Left lobe of liver (tissue), 2 donors: ENCODE data around the gene PYCR2. TPM values are rescaled to one million over a fixed set of nuclear protein-coding genes. Genes with fewer than 3 reads are reported as not detected.
A peak's percentile ranks its signal among the peaks of the same experiment; 100 is the strongest.
"Not testable (repeated sequence)": the region's sequence is repeated elsewhere in the genome, so short reads cannot be mapped to it uniquely, and the experiment has no call there.

Experiments used
- ATAC-seq: fragments of 200-7000 bp; cut with Tn5 transposase; one replicate; pipeline ENCODE4 v1.9.1; 2020; ENCODE audit warnings: mild to moderate bottlenecking, moderate library complexity
- DNase-seq: peaks from one replicate; pipeline ENCODE4 v3.0.0-alpha.2; 2020; ENCODE audit warnings: low spot score
- total RNA-seq: library from RNA; stranded (reverse); gene quantifications from one replicate; pipeline ENCODE4 v1.2.1, GENCODE V29; 2021
- donor health status: DM: no; HTN: no; CAD: no; lungs with moderate emphysema.
- donor health status: DM: no; HTN: yes; CAD: no.

PYCR2 gene
- total RNA-seq, 1 donor from 2014 or later = 26.9 TPM

DNA sequence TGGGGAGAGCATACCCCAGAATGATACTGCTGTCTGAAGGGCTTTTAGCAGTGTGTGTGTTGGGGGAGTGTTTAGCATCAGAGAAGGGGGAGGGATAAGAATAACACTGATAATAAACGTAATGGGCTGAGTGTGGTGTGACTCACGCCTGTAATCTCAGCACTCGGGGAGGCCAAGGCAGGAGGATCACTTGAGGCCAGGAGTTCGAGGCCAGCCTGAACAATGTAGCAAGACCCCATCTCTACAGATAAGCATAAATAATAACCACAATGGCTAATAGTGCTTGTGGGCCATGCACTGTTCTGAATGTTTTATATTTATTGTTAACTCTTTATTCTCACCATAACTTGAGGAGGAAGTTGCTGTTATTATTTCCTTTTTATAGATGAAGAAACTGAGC, 19.5 kb upstream of the PYCR2 start:
- no peak for DNase-seq
- no peak for ATAC-seq

DNA sequence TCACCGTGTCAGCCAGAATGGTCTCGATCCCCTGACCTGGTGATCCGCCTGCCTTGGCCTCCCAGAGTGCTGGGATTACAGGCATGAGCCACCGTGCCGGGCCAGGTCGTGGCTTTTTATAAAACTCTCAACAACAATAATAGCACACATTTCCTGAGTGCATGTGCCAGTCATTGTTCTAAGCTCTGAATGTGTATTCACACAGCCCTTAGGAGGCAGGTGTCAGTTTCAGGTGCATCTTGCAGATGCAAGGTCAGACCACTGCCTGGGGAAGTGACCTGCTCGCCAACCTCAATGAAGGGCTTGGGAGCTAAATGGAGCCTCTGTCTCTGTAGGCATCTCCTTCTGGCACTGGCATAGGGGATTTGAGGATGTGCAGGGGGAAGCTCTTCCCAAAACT, 18.5 kb upstream of the PYCR2 start:
- ATAC-seq = no peak
- DNase-seq = no peak

DNA sequence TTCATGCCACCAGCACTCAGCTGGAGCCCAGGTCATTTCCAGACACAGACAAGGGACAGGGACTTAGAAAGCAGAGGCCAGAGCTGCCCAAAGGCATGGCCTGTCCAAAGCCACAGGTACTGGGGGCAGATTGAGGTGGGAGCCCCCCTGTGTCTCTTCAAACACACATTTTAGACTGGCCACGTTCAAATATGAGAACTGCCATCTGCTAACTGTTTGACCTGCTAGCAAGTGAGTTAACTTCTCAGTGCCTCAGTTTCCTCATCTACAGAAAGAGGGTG, 17.8 kb upstream of the PYCR2 start:
- DNase-seq = no peak
- no peak for ATAC-seq

DNA sequence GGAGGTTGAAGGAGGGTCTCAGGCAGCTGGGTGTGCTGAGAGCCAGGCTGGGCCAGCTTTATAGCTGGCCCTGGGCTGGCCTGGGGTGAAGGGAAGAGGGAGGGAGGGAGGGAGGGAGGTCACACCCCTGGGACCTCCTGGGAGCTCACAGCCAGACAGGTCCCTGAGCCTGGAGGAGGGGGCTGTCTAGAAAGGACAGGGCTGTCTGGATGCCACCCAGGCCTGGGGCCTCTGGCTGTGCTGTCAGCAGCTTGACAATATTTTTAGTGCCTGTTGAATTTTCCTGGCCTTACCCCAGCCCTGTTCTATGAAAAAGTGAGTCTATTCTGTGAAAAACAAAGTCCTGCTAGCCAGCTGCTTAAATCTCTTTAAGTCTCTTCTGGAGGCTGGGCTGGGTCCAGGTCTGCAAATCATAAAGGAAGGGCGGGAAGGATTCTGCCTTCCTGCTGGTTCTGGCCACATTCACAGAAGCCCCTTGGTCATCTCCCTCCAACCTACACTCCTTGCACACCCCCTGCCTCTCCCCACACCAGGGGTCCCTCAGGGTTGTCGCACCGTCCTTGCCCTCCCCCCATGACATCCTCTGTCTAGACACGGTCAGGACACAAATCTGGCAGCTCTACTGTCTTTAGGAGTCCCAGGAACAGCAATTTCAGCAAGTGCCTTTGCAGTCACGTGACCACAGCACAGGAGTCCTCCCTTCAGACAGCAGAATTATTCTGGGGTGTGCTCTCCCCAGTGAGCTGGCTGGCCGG, 17.3 kb upstream of the PYCR2 start, which contains the start of gene LEFTY2:
TSS of gene LEFTY2 (minus strand) at position 34 of the 755 bp plus-strand sequence. CDS start 80 bp downstream, outside the sequence.
- DNase-seq (no peak), ATAC-seq (no peak)

DNA sequence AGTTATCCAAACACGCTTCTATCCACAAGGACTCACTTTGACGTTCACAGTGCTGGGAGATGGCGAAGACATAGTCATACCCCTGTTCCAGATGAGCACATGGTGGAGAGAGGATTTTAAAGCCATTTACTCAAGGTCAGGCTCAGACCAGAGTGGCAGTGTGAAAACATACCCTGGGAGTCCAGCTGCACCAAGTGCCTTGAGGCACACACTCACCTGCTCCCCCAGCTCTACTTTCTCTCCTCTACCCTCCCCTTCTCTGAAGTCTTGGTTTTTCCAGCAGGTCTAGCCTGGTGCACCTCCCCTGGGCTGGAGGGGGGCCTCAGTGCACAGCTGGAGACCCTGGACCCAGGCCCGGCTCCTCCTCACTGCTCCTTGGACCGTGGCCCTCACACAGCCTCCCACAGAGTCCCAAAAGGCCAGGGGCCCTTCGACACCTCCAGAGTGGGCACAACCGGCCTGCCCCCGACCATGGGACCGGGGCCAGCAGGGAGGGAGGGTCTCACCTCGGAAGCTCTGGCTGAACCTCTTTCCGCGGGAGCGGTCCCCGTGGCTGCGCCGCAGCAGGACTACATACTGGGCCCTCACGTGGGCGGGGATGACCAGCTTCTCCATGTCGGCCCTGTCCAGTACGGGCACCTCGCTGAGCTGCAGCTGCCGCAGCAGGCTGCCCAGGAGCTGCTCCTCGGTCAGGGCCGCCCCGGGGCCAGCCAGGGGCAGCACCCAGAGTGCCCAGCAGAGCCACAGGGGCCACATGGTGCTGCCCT, 16.5 kb upstream of the PYCR2 start:
- DNase-seq = no peak
- no peak for ATAC-seq

DNA sequence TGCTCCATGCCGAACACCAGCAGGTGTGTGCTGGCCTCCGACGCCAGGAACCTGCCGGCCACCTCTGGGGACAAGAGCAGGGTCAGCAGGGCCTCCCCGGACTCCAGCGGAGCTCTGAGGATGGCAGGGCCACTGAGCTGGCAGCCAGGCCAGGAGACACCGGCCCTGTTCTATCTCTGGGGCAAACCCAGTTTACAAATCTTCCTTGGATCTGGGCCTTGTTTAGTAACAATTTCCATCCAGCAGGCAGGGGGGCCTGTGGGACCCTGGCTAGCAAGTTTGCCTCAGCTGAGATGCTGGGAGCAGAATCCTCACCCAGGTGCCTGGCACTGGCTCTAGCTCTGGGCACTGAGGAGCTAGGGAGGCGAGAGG, 15.9 kb upstream of the PYCR2 start:
- ATAC-seq, DNase-seq: not testable (repeated sequence)

DNA sequence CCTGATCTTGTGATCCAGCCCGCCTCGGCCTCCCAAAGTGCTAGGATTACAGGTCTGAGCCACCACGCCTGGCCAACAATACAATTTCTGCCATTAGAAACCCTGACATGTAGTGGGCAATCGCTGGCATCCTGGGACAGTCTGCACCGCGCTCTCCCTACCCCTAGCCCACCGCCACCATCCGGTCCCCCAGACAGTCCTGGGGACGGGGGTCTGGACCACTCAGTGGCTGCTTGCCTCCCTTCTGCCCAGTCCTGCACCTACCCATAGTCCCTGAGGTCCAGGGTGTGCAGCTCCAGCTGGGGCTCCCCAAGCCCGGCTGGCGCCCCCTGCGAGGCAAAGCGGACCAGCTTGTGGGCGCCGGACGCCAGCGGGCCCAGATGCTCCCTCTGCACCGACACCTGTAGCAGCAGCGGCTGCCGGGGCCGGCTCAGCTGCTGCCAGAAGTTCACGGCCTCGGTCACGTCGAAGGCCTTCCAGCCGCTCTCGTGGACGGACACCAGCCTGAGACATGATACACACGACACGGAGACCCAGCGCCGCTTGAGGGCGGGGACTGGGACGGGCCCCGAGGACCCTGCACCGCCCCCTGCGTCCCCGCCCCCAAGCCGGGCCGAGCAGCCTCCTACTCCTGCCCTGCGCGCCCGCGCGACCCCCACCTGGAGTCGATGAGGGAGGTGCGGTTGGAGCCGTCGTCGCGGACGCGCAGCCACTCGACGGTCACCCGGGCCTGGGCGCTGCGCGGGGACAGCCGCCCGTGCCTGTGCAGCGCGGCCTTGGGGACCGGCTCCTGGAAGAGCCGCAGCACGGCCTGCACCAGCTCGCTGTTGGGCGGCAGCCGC, 15.3 kb upstream of the PYCR2 start:
- DNase-seq = not testable (repeated sequence)
- ATAC-seq = peak; percentile 55

DNA sequence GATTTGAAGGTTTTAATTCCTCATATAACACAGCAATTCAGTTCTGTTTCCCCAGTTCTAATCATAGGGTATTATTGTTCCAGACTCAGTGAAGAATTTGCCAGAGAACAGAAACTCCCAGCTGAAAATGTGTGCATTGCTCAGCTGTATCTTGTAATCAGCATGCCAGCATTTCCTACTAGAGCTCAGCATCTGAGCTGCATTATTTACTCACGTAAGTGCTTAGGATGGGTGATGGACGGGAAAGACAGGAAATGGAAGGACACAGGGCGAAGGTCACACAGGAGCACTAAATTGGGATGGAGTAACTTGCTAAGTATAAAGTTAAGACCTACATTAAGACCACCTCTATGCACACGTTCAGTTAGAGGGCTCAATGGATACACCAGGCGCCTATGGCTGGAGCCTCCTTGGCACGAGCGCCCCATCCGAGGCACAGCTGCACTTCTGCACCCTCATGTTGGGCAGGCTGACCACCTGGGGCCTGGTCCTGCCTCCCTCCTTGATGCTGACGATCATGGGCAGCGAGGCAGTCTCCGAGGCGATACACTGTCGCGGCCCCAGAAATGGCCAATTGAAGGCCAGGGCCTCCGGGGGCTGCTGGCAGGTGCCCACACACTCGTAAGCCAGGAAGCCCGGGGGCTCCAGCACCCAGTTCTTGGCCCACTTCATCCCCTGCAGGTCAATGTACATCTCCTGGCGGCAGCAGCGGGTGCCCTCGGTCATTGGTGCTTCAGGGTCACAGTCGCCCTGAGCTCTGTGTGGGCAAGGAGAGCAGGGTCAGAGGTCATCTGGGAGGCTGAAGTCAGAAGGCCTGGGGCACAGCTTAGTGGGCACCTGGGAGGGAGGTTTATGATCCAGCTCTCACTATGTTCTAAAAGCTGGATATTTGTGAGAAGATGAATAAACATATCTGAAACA, 13.3 kb upstream of the PYCR2 start:
- DNase-seq = no peak
- peak; percentile 54 for ATAC-seq

DNA sequence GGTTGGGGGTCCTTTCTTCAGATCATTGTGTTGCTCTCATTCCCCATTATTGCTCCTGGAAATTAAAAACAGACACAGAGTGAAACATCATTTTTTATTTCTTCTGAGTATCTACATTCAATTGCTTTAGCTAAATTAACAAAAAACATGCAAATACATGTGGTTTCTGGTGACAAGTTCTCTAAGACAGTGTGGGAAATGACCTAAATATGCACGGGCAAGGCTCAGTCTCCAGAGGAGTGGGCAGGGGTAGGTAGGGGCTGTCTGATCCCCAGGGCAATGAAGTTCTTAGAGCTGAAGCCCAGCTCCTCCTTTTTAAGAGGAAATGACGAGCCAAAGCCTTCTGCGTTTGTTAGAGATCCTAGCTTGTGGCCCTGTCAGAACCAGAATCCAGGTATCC, 12.5 kb upstream of the PYCR2 start:
- DNase-seq (no peak), ATAC-seq (no peak)

DNA sequence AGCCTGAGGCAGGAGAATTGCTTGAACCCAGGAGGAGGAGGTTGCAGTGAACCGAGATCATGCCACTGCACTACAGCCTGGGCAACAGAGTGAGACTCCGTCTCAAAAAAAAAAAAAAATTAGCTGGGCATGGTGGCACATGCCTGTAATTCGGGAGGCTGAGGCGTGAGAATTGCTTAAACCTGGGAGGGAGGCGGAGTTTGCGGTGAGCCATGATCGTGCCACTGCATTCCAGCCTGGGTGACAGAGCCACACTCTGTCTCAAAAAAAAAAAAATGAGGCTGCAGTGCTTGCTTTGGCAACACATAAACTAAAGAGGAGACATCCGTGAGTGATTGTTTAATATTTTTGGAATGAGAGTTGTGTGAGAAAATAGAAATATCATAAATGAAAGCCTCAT, 12.0 kb upstream of the PYCR2 start:
- not testable (repeated sequence) for ATAC-seq, DNase-seq

DNA sequence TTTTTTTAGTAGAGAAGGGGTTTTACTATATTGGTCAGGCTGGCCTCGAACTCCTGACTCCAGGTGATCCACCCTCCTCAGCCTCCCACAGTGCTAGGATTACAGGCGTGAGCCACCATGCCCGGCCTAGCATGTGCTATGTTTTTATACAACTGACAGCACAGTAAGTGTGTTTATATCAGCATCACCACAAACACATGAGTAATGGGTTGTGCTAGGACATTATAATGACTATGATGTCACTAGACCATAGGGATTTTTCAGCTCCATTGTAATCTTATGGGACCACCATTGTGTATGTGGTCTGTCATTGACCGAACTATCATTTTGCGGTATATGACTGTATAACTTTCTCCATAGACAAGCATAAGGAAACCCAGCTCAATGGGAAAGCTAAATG, 10.7 kb upstream of the PYCR2 start:
- ATAC-seq = no peak
- DNase-seq = no peak

DNA sequence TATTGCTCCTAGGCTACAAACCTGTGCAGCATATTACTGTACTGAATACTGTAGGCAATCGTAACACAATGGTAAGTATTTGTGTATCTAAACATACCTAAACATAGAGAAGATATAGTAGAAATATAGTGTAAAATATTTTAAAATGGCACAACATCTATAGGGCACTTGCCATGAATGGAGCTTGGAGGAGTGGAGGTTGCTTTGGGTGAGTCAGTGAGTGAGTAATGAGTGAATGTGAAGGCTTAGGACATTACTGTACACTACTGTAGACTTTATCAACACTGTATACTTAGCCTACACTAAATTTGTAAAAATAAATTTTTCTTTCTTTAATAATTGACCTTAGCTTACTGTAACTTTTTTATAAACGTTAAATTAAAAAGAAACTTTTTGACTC, 9.0 kb upstream of the PYCR2 start:
- ATAC-seq (no peak), DNase-seq (no peak)

DNA sequence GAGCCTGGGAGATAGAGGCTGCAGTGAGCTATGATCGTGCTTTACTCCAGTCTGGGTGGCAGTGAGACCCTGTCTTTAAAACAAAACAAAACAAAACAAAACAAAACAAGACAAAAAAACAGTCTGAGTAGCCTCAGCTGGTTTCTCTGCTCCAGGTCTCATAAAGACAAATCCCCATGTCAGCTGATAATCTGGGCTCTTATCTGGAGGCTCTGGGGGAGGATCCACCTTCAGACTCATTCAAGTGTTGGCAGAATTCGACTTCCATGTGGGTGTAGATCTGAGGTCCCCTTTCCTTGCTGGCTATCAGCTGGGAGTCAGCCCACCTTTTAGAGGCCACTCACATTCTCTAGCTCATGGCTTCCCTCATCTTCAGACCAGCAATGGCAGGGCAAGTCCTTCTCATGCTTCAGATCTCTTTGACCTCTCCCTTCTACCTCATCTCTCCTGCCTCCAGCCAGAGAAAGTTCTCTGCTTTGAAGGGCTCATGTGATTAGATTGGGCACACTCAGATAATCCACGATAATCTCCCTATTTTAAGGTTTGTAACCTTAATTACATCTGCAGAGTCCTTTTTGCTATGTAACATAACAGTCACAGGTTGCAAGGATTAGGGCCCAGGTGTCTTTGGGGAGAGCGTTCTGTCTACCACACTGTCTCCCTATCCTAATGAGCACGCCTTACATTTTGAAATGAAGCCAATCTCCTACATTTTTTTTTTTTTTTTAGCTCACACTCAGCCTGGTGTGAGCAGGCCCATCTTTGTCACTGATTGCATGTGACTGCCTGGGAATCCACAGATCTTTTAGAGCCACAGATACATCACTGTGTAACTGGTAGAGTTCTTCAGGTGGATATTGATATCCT, 7.5 kb upstream of the PYCR2 start:
- no peak for DNase-seq
- ATAC-seq = no peak

DNA sequence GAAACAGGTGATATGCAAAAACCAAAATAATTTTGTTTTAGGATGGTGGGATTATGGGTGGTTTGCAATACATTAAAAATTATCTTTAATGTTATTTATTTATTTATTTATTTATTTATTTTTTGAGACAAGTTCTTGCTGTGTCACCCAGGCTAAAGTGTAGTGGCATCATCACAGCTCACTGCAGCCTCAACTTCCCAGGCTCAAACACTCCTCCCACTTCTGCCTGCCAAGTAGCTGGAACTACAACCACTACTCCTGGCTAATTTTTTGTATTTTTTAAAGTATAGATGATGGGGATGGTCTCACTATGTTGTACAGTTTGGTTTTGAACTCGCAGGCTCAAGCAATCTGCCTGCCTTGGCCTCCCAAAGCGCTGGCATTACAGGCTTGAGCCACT, 6.5 kb upstream of the PYCR2 start:
- DNase-seq = no peak
- no peak for ATAC-seq

DNA sequence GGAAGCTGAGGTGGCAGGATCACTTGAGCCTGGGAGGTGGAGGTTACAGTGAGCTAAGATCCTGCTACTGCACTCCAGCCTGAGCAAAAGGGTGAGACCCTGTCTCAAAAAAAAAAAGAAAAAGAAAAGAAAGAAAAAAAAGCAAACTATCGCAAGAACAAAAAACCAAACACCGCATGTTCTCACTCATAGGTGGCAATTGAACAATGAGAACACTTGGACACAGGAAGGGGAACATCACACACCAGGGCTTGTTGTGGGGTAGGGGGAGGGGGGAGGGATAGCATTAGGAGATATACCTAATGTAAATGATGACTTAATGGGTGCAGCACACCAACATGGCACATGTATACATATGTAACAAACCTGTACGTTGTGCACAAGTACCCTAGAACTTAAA, 5.4 kb upstream of the PYCR2 start:
- ATAC-seq, DNase-seq: not testable (repeated sequence)

DNA sequence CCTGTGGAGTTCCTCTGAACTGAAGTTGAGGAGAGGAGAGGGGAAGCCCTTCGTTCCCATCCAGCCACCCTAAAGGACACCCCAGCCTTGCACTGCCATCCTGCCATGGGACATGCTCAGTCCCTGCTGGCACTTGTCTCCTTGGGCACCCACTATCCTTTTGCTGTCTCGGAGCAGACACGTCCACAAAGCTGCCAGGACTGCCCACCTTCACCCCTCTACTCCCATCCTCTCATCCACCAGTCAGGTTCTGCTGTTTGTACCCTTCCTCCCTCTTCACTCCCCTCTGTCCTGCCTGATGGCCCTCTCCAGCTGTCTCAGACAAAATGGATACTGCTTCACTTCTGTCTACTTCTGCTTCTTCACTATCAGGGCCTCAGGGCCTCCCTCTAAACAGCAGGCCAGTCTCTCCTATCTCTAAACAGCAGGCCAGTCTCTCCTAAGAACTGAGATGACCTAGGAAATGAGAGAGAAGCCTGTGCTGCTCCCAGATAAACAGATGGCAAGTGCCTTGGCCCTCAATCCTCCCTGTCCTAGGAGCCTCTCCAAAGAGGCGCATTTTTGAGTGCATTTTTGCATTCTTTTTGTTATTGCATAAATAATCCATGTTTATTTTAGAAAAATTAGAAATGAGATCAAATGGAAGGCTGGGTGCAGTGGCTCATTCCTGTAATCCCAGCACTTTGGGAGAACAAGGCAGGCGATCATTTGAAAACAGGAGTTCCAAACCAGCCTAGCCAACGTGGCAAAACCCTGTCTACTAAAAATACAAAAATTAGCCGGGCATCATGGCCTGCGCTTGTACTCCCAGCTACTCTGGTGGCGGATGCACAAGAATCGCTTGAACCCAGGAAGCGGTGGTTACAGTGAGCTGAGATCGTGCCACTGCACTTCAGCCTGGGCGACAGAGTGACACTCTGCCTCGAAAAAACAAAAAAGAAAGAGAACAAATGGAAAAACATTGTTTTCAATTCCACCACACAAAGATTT, 4.4 kb upstream of the PYCR2 start:
- no peak for DNase-seq
- ATAC-seq = no peak

DNA sequence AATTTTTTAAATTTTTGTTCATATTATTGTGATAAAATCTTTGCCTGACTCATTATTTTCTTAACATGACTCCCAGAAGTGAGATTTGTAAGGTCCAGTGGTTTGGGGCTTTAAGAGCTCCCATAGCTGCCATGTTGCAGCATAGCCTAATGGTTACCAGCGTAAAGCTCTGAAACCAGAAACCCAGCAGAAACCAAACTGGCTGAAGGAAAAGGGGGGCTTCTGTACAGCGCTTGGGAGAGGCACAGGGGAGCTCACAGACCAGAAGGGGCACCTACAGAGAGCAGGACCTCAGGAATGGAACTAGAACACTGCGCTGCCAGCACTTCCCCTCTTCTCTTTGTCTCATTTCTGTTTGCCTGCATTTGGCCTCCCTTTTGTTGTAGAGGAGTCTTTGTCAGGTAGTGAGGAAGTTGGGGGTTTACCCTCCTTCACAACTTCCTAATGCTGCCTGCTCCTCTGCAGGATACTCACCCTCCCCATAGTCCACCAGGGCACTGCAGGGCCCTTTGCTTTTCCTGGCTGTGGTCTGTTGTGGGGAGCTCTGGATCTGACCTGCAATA, 2.6 kb upstream of the PYCR2 start:
- ATAC-seq (no peak), DNase-seq (no peak)

DNA sequence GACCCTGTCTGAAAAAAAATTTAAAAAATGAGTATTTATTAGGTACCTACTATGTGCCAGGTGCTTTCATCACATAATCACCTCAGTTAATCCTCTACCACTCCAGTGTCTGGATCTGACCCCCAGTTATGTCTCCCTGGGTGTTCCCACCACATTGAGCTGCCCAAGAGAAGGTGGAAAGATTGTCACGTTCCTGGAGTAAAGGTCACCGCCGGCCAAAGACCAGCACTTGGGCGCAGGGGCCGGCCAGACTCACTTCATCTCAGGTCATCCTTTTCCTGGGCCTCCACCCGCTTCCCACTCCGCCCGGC, 714 bp downstream of the PYCR2 start:
- DNase-seq = no peak
- peak; percentile 40 for ATAC-seq
